ENCODE results near the gene LRIG2.

- TF ChIP-seq POLR2A (IDR thresholded peaks at IDR 0.05) (no peak), CTCF (IDR thresholded peaks at IDR 0.05) (no peak)
Measured at GRCh38 chr1:113133759-113134158, 60.8 kb downstream of the LRIG2 start.

Measured in right lobe of liver (tissue), 4 donors.